LNCaP clone FGC (cell line): Measurements from ENCODE around the gene MIA3.

Source experiments
- DNase-seq: peaks from one replicate; pipeline ENCODE4 v3.0.0-alpha.2; 2011; ENCODE audit warnings: low read depth
- H3K4me3 ChIP-seq: 2 replicates; pipeline ENCODE4 v1.5.1; 2011; ENCODE audit warnings: mild to moderate bottlenecking, low read depth, low read length, control low read depth
- TF ChIP-seq, protein P1 (sequence below): IDR thresholded peaks from 2 replicates; pipeline ENCODE4 v1.5.1; 2012; ENCODE audit warnings: mild to moderate bottlenecking; ENCODE audit not compliant: control insufficient read depth, insufficient read depth; ENCODE audit errors: extremely low read depth

Gene MIA3

DNA sequence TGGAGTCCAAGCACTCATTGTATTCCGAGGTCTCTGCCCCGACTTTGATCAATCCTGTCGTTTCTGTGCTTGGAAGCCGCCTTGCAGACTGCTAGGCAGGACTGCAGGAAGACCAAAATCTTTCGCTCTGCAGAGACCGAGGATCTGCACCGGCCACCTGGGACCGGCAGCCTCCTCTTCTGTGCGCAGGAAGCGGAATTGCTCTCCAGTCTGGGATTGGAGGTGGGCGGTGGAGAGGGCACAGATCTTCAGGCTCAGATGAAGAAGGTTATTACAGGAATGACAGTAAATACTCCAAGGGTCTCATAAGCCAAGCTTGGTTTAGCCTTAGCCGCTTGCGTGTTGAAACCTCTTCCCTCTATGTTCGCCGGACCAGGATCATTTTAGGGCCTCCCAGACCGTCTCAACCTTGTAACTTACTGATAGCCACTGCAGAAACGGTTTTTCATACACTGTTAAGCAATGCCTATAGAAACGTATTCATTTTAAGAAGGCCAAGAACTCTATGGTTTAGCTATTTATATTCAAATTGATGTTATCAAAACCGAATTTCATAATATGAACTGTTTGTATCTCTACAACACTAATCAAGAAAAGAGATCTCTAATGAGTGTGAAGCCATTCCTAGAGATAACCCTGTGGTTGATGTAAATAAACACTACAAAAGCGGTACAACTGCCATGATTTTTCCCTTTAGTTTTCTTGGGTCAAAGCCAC is 1.1 kb downstream of the MIA3 start:
- no peak for DNase-seq
- TF ChIP-seq, protein P1, sequence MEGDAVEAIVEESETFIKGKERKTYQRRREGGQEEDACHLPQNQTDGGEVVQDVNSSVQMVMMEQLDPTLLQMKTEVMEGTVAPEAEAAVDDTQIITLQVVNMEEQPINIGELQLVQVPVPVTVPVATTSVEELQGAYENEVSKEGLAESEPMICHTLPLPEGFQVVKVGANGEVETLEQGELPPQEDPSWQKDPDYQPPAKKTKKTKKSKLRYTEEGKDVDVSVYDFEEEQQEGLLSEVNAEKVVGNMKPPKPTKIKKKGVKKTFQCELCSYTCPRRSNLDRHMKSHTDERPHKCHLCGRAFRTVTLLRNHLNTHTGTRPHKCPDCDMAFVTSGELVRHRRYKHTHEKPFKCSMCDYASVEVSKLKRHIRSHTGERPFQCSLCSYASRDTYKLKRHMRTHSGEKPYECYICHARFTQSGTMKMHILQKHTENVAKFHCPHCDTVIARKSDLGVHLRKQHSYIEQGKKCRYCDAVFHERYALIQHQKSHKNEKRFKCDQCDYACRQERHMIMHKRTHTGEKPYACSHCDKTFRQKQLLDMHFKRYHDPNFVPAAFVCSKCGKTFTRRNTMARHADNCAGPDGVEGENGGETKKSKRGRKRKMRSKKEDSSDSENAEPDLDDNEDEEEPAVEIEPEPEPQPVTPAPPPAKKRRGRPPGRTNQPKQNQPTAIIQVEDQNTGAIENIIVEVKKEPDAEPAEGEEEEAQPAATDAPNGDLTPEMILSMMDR = no peak
- peak overlapping the region; percentile 74 for H3K4me3 ChIP-seq

DNA sequence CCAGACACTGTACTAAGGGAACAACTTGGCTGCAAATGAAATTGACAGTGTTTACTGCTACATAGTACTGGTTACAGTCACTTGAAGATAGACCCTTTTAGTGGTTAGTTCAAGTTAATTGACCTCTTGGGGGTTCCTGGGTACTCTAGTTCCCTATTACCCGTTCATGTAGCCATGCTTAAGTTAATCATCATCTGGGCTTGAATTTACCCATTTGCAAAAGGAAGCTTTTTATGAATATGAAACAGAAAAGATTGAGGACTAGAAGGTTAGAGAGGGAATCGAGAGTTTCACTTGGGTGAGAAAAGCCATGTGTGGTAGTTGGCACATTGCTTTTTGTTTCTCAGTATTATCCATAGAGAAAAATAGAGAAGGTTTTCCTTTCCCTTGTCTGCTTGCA is 2.7 kb downstream of the MIA3 start:
- no peak for DNase-seq
- TF ChIP-seq, protein P1 = no peak

DNA sequence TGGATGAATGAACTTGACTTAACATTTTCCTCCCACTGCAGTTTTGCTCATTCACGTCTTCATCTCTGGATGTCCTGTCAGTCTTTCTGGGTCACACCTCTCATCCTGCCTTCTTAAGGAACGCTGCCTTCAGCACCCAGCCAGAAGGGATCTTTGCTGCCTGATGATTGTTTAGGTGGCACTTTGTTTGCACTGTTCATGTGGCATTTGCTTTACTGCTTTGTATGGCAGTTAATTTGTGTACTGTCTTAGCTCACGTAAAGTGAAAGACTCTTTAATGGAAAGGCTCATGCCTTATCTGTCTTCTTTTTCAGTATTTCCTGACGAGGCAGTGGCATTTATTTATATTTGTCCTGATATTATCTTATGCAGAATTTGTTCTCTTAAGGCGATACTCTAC is 4.9 kb downstream of the MIA3 start:
- H3K4me3 ChIP-seq = peak overlapping the region; percentile 27; the same call in 1 of the 2 replicates

More for the DNA sequence above, 2.7 kb downstream of the MIA3 start:
- H3K4me3 ChIP-seq = peak overlapping the region; percentile 74

DNA sequence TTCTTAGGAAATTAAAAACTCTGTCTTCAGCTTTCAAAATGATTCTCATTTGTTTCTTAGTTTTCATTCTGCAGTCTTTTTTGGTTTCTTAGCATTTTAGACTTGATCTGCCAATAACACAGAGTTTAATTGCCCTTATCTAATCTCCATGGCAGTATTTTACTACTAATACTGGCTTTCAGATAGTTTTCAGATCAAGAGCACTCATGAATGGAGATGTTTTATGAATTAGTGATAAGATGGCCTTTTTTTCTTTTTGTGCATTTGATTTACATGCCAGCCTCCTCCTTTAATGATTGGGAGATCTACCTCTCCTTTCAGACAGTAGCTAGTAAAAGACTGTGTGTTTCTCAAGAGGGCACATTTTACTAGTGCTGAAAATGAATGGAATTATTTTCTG is 5.6 kb downstream of the MIA3 start:
- TF ChIP-seq, protein P1 = no peak
- no peak for DNase-seq
- peak overlapping the region; percentile 19; the same call in 1 of the 2 replicates for H3K4me3 ChIP-seq

More for the DNA sequence above, 4.9 kb downstream of the MIA3 start:
- TF ChIP-seq, protein P1 = no peak
- DNase-seq = peak; percentile 100

DNA sequence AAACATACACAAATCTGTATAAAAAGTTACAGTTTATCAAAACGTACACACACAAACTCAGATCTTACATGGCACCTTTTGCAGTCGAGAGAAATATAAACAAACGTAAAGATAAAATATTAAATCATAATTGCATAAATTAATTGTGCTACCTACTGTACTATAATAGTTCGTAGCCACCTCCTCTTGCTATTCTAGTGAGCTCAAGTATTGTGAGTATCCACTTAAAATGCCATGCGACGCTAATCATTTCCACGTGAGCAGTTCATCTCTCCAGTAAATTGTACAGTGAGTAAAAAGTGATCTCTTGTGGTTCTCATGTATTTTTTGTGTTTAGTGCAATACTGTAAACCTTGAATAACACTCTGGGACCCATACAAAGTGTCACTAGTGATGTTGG is 6.3 kb downstream of the MIA3 start:
- H3K4me3 ChIP-seq = no peak overlapping the region
- DNase-seq = no peak
- TF ChIP-seq, protein P1 = no peak

DNA sequence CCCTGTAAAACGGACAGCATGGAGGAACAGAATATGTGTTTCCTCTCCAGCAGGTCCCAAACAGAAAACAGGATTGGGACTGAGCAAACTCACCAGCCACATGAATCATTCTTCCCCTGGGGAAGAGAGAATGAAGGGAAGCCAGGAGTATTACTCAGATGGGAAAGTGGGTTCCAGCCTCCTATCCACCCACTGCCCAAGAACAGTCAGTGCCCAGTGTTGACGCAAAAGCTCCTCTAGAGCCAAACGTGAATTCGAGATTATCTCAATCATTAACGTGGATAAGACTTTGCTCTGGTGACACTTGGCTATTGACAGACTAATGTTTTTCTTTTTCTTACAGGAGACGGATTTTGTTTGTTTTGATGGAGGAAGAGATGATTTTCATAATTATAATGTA is 9.3 kb downstream of the MIA3 start:
- TF ChIP-seq, protein P1 = no peak
- DNase-seq = no peak
- H3K4me3 ChIP-seq = no peak overlapping the region

DNA sequence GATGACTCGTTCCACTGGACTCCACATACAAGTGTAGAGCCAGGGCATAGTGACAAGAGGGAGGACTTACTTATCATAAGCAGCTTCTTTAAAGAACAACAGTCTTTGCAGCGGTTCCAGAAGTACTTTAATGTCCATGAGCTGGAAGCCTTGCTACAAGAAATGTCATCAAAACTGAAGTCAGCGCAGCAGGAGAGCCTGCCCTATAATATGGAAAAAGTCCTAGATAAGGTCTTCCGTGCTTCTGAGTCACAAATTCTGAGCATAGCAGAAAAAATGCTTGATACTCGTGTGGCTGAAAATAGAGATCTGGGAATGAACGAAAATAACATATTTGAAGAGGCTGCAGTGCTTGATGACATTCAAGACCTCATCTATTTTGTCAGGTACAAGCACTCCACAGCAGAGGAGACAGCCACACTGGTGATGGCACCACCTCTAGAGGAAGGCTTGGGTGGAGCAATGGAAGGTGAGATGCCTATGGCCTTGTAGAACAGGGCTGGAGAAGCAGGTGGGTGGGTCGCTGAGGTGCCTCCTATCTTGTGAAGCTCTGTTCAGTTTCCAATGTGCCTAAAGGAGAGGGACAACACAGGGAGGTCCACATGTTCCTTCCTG is 12.1 kb downstream of the MIA3 start:
- no peak overlapping the region for H3K4me3 ChIP-seq
- TF ChIP-seq, protein P1 = 0 out of 2 replicates have a peak, but pooled peaks have one; percentile 1
- no peak for DNase-seq
